HG02798 (cell line): Measurements from ENCODE around the gene BLOC1S1.

Source experiments
- ATAC-seq: cut with Tn5 transposase; IDR thresholded peaks from one replicate; pipeline ENCODE4 v1.9.1; 2021; ENCODE audit warnings: mild to moderate bottlenecking; ENCODE audit not compliant: unreplicated experiment, poor library complexity

The BLOC1S1 gene

GRCh38 chr12:55715833-55716581 is at the start of gene BLOC1S1:
Gene BLOC1S1, plus strand, starts transcription at chr12:55716046. Its CDS starts 6 bp downstream, at chr12:55716052.
- peak; percentile 91 for ATAC-seq

GRCh38 chr12:55666508-55666907 is 49.3 kb upstream of the BLOC1S1 start:
- ATAC-seq: no peak

- ATAC-seq: no peak
Observed at GRCh38 chr12:55670276-55670675, 45.6 kb upstream of the BLOC1S1 start.

- no peak for ATAC-seq
Observed at GRCh38 chr12:55671746-55672145, 44.1 kb upstream of the BLOC1S1 start.

DNA sequence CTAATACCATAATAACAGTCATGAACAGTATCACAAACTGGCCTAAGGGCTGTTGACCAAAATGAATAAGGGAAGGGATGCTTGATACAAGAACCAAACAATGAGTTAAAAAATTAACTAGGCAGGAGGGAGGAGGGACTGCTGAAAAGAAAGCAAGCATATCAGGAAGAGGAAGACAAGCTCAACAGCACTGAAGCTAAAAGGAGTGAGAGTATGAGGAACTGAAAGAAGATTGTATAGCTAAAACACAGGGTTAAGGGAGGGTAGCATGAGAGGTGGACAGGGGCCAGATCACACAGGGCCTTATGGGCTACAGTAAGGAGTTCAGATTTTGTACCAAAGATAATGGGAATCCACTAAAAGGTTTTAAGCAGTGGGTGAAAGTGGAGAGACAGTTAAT is 42.2 kb upstream of the BLOC1S1 start:
- peak; percentile 94 for ATAC-seq

DNA sequence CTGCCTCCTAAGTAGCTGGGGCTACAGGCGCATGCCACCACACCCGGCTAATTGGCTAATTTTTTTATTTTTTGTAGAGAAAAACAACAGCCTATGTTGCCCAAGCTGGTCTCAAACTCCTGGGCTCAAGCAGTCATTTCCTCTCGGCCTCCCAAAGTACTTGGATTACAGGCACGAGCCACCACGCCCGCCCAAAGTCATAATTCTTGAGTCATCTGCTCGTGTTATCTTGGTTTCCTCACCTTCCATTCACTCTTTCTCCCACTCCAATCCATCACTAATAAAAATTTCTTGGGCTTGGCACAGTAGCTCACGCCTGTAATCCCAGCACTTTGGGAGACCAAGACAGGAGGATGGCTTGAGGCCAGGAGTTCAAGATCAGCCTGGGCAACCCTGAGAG is 40.2 kb upstream of the BLOC1S1 start:
- ATAC-seq: no peak

- ATAC-seq: no peak
Observed at GRCh38 chr12:55676707-55677106, 39.1 kb upstream of the BLOC1S1 start.

- no peak for ATAC-seq
Observed at GRCh38 chr12:55679691-55680090, 36.2 kb upstream of the BLOC1S1 start.

DNA sequence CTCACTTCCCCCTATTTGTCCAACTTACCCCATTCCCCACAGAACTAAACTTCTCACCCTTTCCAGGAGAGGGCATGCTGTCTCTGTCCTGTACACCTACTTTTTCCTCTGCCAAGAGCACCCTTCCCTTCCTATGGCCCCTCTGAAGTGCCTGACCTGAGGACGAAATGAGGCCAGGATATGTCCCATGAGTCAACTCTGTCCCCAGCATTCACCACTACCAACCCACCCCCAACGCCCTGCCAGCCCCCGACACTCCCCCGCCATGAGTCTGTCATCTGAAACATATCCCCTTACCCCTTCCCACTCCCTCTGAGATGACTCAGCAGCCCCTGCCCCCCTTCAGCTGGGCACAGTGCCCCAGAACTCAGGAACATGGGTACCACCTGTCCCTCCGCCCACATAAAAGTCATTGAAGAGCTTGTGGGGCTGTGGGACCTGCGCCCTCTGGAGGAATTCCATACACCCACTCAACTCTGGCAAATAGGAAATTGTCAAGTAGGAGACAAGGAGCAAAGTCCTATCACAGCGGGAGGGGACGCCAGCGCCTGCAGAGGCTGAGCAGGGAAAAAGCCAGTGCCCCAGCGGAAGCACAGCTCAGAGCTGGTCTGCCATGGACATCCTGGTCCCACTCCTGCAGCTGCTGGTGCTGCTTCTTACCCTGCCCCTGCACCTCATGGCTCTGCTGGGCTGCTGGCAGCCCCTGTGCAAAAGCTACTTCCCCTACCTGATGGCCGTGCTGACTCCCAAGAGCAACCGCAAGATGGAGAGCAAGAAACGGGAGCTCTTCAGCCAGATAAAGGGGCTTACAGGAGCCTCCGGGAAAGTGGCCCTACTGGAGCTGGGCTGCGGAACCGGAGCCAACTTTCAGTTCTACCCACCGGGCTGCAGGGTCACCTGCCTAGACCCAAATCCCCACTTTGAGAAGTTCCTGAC is 34.4 kb upstream of the BLOC1S1 start:
- no peak for ATAC-seq

GRCh38 chr12:55682087-55682796 is 33.6 kb upstream of the BLOC1S1 start:
- no peak for ATAC-seq

GRCh38 chr12:55683676-55684075 is 32.2 kb upstream of the BLOC1S1 start:
- no peak for ATAC-seq

DNA sequence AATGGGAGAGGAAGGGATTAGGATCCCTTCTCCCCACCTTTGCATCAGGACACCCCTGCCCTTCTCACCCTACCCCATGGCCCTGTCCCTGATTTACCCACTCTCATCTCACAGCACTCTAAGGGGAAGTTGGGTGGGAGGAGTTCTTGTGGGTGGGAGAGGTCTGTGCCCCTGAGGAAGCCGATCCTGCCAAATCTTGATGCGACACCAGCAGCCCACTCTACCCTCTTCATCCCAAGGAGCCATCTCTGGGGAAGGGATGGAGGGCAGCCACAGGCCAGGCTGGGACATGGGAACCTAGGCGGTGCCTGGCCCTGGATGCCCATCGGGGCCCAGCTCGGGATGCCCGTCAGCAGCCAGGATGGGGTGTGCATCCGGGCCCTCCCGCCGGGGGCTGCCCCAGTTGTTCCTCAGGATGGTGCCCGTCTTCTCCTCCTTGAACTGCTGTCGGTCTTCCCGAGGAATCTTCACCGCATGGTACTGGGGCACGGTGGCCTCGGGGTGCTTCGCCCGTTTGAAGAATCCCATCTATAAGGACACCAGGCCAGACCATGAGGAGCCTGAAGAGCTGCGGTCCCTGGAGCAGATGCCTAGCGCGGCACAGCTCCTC is 31.0 kb upstream of the BLOC1S1 start:
- no peak for ATAC-seq

- ATAC-seq: no peak
Observed at GRCh38 chr12:55685671-55686070, 30.2 kb upstream of the BLOC1S1 start.

DNA sequence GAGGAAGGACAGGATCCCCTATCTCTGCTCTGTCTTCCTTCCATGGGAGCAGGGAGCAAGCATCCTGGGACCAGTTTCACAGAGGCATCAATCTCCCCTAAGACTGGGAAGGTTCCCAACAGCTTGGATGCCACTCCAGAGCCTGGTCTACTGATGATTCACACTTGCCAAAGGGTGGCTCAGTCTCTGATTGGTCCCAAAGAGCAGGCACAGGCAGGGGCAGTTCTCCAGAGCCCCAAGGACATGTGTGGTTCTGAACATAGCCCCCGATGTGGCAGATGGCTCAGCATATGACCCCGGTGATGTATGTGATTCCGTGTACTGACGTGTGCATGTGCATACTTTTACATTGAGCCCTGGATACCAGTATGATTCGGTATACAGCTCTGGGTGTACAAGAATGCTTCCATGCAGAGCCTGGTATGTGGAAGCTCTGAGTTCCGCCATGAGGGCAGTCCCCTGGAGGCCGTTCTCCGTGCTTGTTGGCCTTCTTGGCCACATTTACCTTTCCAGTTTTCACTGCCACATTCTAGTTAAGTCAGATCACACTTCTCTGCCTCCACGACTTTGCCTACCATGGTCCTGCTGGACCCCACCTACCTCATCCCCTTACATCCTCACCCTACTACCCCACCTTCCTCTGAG is 29.4 kb upstream of the BLOC1S1 start:
- ATAC-seq: no peak

DNA sequence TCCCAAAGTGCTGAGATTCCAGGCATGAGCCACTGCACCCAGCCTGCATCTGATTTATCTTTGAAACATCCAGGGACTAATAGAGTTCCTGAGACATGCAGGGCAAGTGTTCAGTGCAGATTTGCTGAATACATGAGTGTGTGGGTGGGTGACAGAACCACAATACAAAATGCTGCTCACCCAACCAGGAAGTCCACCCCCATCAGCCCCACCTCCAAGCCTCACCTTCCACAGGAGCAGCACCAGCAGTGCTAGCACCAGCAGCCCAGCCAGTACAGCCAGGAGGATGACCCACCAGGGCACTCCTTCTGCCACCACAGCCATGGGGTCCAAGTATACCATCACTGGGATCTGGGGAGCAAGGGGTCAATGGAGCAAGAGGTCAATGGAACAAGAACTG is 28.1 kb upstream of the BLOC1S1 start:
- peak; percentile 64 for ATAC-seq

DNA sequence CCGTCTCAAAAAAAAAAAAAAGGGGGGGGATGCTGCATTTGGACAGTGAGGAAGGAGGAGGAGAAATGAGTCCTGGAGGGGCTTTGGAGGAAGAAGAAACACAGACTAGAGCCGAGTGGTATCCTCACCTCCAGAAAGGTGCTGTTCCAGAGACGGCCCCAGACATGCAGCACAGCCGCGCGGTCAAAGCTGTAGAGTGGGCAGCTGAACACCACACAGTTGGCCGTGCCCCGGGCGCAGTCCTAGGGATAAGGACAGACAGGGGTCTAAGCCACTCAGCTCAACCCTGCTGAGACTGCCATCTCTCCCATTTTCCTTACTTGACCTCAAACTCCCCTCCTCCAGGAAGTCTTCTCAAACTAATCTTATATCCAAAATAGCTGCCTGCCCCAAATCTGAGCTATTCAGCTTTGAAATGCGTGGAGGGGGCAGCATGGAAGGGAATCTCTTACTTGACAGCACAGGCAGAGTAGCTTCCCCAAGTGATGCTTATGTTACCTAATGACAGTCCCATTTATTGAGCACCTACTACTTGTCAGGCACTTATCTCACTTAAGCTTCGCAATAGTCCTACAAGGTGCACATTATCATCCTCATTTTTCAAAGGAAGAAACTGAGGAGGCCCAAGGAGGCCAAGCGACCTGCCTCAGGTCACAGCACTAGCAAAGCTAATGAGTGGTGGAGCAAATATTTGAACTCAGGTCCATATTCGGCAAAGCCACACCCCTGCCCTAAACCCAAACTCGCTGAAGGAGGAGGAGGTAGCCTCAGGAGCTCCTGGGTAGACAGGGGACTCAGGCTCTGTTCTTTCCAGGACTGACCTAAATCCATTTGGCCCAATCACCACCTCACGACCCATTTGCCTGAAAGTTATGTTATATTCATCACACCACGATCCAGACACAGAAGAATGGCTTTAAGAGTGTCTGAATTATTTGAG is 26.9 kb upstream of the BLOC1S1 start:
- no peak for ATAC-seq

DNA sequence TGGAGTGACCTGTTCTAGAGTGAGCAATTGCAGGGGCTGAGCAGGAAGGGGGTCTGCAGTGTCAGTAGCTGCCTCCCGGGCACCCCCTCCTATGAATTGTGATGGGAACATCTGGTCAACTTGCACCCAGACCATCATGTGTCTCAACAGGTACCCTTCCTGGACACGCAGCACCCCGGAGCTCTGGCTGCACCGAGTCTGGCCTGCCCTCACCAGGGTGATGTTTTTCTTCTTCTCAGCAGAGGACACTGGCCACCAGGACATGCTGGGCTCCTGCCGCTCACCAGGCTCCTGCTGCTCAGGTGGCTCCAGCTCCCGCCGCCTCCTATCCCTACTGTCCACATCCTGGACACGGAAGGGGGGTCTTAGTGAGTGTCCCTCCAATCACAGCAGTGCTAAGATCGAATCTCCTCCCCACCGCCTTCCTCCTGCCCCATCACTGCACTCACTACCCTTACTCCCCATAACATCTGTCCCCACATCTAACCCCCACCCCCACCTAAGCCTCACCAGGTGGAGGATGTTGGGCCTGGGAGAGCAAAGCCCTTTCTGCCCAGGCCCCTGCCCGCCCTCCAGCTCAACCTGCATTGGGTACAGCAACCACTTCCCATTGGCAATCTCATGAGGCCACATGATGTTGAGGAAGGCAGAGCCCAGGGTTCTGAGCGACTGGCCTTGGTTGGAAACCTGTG is 23.1 kb upstream of the BLOC1S1 start:
- no peak for ATAC-seq
